ENCODE results near the gene PRXL2B.

DNA sequence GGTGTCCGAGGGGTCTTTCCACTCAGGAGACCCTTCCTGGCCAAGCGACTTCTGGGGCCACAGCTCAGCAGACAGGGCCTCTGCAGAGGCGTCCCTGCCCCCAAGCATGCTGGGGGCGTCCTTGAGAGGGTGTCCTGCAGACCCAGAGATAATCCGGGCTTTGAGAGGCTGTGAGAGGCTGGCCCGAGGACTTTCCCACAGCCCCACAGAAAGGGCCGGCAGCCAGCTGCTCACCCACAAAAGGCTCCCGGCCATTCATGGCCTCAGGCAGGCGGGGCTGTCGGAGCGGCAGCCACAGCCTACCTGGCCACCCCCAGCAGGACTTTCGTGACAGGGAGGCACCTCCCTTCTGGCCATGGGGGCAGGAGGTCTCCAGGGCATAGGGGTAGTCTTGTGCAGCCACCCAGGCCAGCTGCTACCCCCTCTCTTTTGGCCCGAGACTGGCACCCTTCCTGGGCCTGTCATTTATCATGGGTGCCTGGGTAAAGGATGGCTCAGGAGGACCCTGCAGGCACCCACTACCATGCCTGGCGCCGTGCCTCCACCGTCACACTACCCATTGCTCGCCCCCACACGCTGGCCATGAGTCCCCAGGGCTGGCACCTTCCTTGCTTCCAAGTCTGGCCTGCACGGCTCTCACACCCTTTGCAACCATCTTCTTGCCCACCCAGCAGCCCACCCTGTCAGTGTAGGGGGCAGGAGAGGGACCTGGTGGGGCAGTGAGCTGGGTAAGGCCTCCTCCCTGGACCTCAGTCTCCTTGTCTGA, 41.5 kb upstream of the PRXL2B start:
- TF ChIP-seq, protein P1, sequence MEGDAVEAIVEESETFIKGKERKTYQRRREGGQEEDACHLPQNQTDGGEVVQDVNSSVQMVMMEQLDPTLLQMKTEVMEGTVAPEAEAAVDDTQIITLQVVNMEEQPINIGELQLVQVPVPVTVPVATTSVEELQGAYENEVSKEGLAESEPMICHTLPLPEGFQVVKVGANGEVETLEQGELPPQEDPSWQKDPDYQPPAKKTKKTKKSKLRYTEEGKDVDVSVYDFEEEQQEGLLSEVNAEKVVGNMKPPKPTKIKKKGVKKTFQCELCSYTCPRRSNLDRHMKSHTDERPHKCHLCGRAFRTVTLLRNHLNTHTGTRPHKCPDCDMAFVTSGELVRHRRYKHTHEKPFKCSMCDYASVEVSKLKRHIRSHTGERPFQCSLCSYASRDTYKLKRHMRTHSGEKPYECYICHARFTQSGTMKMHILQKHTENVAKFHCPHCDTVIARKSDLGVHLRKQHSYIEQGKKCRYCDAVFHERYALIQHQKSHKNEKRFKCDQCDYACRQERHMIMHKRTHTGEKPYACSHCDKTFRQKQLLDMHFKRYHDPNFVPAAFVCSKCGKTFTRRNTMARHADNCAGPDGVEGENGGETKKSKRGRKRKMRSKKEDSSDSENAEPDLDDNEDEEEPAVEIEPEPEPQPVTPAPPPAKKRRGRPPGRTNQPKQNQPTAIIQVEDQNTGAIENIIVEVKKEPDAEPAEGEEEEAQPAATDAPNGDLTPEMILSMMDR (conservative IDR thresholded peaks at IDR 0.05 in 1 of 2, IDR thresholded peaks at IDR 0.05 in 1 of 2; ENCODE audit: low read depth in 1 of 2, low read length in 2 of 2) = no peak
- TF ChIP-seq EZH2 (IDR thresholded peaks at IDR 0.05; ENCODE audit: low read length, missing control alignments) = no peak
